Sigmoid colon (tissue), 7 donors: ENCODE results near the gene PCCB. TPM values are rescaled to one million over a fixed set of nuclear protein-coding genes. Genes with fewer than 3 reads are reported as not detected.

Experiments used
- DNase-seq: peaks from one replicate; pipeline ENCODE4 v3.0.0-alpha.2; 2019
- H3K27ac ChIP-seq, 4 donors: fragments of 200-600 bp; sonication (generic); one replicate each; pipeline ENCODE4 v1.5.1; 2016 to 2019; ENCODE audit warnings: mild to moderate bottlenecking in 1 of 4
- H3K27me3 ChIP-seq, 3 donors: fragments of 200-600 bp; sonication (generic); one replicate each; pipeline ENCODE4 v1.5.1; 2019; ENCODE audit warnings: mild to moderate bottlenecking in 1 of 3
- H3K36me3 ChIP-seq, 4 donors: fragments of 200-600 bp; sonication (generic); one replicate each; pipeline ENCODE4 v1.5.1; 2016 to 2019
- H3K4me1 ChIP-seq, 4 donors: fragments of 200-600 bp; sonication (generic); one replicate each; pipeline ENCODE4 v1.5.1; 2017 to 2019
- H3K4me3 ChIP-seq, 4 donors: fragments of 200-600 bp; sonication (generic); one replicate each; pipeline ENCODE4 v1.5.1; 2017 to 2019; ENCODE audit warnings: mild to moderate bottlenecking in 2 of 4, moderate library complexity in 1 of 4
- H3K9me3 ChIP-seq, 4 donors: fragments of 200-600 bp in 3 of 4; sonication (generic) in 3 of 4; one replicate each; pipeline versions ENCODE4 v1.5.1 to v1.6.1; 2013 to 2019
- EP300 ChIP-seq, 4 donors: sonication (generic); formaldehyde crosslinking; IDR thresholded peaks; one replicate each; pipeline ENCODE4 v1.6.1; 2017; ENCODE audit warnings: antibody characterized with exemption in 4 of 4
- POLR2A ChIP-seq, 2 donors: fragments of 450-650 bp; IDR thresholded peaks; one replicate each; pipeline ENCODE4 v1.6.1; 2016; ENCODE audit warnings: antibody characterized with exemption in 2 of 2, mild to moderate bottlenecking in 2 of 2, moderate library complexity in 2 of 2
- POLR2AphosphoS5 ChIP-seq, 4 donors: sonication (generic); formaldehyde crosslinking; IDR thresholded peaks; one replicate each; pipeline ENCODE4 v1.6.1; 2017; ENCODE audit warnings: antibody characterized with exemption in 4 of 4
- WGBS, 2 donors: extraction: QIAGEN DNeasy Blood & Tissue Kit; methylation state at CpG; one replicate each; pipeline ENCODE4 v1.1.7; 2013; 5-methylcytosine and 5-hydroxymethylcytosine counted together
- intact Hi-C: fragments of 100-400 bp; cut with DNase I; formaldehyde crosslinking; loops from one replicate; pipeline ENCODE4 v1.15.1; 2023
- polyA plus RNA-seq, 3 donors: library from polyadenylated mRNA; stranded (reverse); fragments of 200-250 nt; gene quantifications; one replicate each; pipeline ENCODE4 v1.2.3, GENCODE V29; 2013
- total RNA-seq, 4 donors: library from RNA; depleted of rRNA; stranded (reverse); fragments of >200 nt; gene quantifications; one replicate each; pipeline ENCODE4 v1.1.0, GENCODE V29; 2016
- TF ChIP-seq, protein P1 (sequence below), 4 experiments: fragments of 450-650 bp in 3 of 4; fragments of 200-600 bp in 1 of 4; IDR thresholded peaks; one replicate each; pipeline ENCODE4 v1.5.1; 2016 to 2019; ENCODE audit warnings: antibody characterized with exemption in 4 of 4, mild to moderate bottlenecking in 3 of 4, moderate library complexity in 2 of 4
- donor health status: healthy with polysubstance abuse.
- donor health status: Bipolar disorder and iron deficiency.
- donor health status: healthy.

The PCCB gene
- total and polyA plus RNA-seq, 7 donors: 24.8 to 64.3 (median 31.2) TPM

DNA sequence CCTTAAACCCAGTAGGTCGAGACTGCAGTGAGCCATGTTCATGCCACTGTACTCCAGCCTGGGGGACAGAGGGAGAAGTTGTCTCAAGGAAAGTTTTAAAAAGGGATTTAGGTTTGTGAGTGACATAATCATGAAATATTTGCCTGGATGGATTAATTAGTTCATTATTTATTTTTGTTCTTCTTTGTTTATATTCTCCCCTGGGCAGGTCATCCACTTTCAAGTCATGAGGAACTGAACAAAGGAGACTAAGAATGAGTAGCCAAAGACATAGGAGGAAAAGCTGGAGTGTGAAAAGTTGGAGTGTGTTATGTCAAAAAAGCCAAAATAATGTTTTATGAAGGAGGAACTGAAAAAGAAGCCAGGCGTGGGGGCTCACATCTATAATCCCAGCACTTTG lies 17.7 kb upstream of the PCCB start:
- H3K27ac ChIP-seq: no peak overlapping the region
- DNase-seq: no peak
- TF ChIP-seq POLR2AphosphoS5 (IDR thresholded peaks at IDR 0.05): no peak
- TF ChIP-seq, protein P1, sequence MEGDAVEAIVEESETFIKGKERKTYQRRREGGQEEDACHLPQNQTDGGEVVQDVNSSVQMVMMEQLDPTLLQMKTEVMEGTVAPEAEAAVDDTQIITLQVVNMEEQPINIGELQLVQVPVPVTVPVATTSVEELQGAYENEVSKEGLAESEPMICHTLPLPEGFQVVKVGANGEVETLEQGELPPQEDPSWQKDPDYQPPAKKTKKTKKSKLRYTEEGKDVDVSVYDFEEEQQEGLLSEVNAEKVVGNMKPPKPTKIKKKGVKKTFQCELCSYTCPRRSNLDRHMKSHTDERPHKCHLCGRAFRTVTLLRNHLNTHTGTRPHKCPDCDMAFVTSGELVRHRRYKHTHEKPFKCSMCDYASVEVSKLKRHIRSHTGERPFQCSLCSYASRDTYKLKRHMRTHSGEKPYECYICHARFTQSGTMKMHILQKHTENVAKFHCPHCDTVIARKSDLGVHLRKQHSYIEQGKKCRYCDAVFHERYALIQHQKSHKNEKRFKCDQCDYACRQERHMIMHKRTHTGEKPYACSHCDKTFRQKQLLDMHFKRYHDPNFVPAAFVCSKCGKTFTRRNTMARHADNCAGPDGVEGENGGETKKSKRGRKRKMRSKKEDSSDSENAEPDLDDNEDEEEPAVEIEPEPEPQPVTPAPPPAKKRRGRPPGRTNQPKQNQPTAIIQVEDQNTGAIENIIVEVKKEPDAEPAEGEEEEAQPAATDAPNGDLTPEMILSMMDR (IDR thresholded peaks at IDR 0.05): no peak
- no peak for TF ChIP-seq POLR2A (IDR thresholded peaks at IDR 0.05)
- TF ChIP-seq EP300 (IDR thresholded peaks at IDR 0.05): no peak
- WGBS, 2 donors: 81 to 85% methylated on average over 2 of the region's 2 CpGs
- peaks cover 0 to 5% (median 0%) of the 10 kb centered on the region in 4 donors for H3K4me1 ChIP-seq
- H3K9me3 ChIP-seq: no peaks in the 10 kb centered on the region
- no peaks in the 10 kb centered on the region for H3K27me3 ChIP-seq
- no peaks in the 10 kb centered on the region for H3K36me3 ChIP-seq
- intact Hi-C loops: no loop called here
- H3K4me3 ChIP-seq: no peak overlapping the region

DNA sequence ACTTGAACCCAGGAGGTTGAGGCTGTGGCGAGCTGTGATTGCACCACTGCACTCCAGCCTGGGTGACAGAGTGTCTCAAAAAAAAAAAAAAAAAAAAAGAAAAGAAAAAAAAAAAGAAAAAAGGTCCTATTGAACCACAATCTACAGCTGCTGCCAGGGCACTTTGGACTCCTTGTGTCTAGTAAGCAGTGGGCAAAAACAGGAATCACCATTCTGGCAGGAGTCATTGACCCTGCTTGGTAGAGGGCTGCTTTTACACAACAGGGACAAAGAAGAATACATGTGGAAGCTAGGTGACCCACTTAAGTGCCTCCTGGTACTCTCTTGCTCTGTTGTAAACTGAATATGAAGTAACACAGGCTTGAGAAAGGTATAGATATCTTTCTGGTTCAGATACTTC lies 14.6 kb upstream of the PCCB start:
- no peaks in the 10 kb centered on the region for H3K9me3 ChIP-seq
- TF ChIP-seq EP300 (IDR thresholded peaks at IDR 0.05): no peak
- no peak for TF ChIP-seq POLR2AphosphoS5 (IDR thresholded peaks at IDR 0.05)
- TF ChIP-seq POLR2A (IDR thresholded peaks at IDR 0.05): no peak
- TF ChIP-seq, protein P1 (IDR thresholded peaks at IDR 0.05): no peak
- peaks cover 0 to 15% (median 4%) of the 10 kb centered on the region in 4 donors for H3K4me1 ChIP-seq
- no peaks in the 10 kb centered on the region for H3K36me3 ChIP-seq
- H3K27me3 ChIP-seq: no peaks in the 10 kb centered on the region
- intact Hi-C loops: no loop called here
- no peak overlapping the region for H3K27ac ChIP-seq
- H3K4me3 ChIP-seq: no peak overlapping the region
- DNase-seq: no peak
- 86 to 94% methylated on average over 1 of the region's 1 CpG for WGBS, 2 donors

DNA sequence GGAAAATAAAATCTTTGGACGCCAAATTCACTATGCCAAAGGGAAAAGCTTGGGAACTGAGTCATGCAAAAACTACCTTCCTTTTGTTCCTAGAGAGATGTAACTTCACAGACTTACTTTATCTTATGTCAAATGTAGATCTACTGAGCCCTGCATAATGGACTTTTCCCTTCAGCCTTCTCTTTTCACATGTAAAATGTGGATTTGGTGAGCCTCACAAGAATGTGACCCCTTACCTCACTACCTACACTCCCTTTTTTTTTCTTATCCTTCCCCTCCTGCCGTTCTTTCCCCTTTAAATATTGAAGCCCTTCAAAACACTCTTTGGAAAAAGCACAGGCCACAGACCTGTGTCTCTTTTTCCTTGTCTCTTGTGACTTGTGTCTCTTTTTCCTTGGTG lies 14.0 kb upstream of the PCCB start:
- peaks cover 0 to 15% (median 4%) of the 10 kb centered on the region in 4 donors for H3K4me1 ChIP-seq
- TF ChIP-seq POLR2A (IDR thresholded peaks at IDR 0.05) (no peak), EP300 (IDR thresholded peaks at IDR 0.05) (no peak), POLR2AphosphoS5 (IDR thresholded peaks at IDR 0.05) (no peak)
- TF ChIP-seq, protein P1 (IDR thresholded peaks at IDR 0.05): no peak
- no peaks in the 10 kb centered on the region for H3K27me3 ChIP-seq
- no peaks in the 10 kb centered on the region for H3K9me3 ChIP-seq
- 91 to 96% methylated on average over 2 of the region's 2 CpGs for WGBS, 2 donors
- DNase-seq: no peak
- H3K27ac ChIP-seq: no peak overlapping the region
- H3K4me3 ChIP-seq: no peak overlapping the region
- H3K36me3 ChIP-seq: no peaks in the 10 kb centered on the region
- intact Hi-C loops: no loop called here

DNA sequence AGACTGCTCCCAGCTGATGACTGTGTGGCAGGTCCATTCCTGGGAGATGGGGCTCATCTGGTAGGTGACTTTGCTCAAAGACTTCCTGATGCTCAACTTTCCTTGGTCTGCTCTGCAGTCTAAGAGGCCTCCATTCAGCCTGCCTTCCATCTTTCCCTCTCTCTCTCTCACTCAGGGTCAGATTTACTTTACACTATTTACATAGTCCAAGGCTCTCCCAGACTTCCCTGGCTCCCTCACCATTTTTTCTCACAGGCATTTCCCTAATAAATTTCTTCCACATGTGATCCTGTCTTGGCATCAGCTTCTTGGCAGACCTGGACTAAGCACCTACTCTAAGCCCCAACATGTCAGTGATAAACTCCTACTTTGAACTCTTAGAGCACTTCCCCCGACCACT lies 13.0 kb upstream of the PCCB start:
- Histone ChIP-seq H3K4me3 (no peak overlapping the region), H3K36me3 (no peaks in the 10 kb centered on the region), H3K27ac (no peak overlapping the region), H3K27me3 (no peaks in the 10 kb centered on the region), H3K9me3 (no peaks in the 10 kb centered on the region), H3K4me1 (peaks cover 0 to 15% (median 4%) of the 10 kb centered on the region in 4 donors)
- no peak for DNase-seq
- 78 to 96% methylated on average over 1 of the region's 1 CpG for WGBS, 2 donors
- no peak for TF ChIP-seq POLR2AphosphoS5 (IDR thresholded peaks at IDR 0.05)
- no peak for TF ChIP-seq POLR2A (IDR thresholded peaks at IDR 0.05)
- TF ChIP-seq, protein P1 (IDR thresholded peaks at IDR 0.05): no peak
- no peak for TF ChIP-seq EP300 (IDR thresholded peaks at IDR 0.05)
- intact Hi-C loops: no loop called here

DNA sequence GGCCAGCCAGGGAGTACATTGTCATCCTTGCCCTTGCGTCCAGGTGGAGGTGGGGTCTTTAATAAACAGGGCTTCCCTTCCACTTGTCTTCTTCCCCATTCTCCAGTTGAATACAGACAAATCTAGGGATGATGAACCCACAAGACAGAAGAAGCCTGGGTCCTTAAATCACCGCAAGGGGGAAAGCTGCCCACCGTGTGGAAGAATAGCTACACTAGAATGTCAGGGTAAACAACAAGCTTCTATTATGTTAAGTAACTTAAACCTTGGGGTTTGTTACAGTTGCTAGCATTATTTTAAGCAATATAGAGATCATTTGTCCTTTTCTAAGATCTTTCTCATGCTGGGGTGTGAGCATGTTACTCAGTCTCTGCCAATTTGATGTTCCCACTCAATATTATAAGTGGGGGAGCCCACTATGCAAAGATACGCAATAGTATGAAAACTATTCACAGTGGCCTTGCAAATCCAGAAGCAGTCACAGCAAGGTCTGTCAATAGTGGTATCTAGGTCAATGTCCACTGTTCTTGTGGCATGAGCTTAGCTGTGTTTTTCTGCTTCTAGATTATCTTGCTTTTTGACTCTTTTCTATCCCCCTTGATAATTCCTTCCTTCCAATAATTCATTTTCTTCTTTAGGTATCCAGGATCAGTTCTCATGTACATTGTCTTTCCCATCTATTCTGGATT lies 12.0 kb upstream of the PCCB start:
- H3K4me1 ChIP-seq: peaks cover 0 to 15% (median 4%) of the 10 kb centered on the region in 4 donors
- intact Hi-C loops: no loop called here

More for the DNA sequence above, 12.0 kb upstream of the PCCB start:
- no peaks in the 10 kb centered on the region for H3K36me3 ChIP-seq
- H3K9me3 ChIP-seq: no peaks in the 10 kb centered on the region
- no peak overlapping the region for H3K4me3 ChIP-seq
- TF ChIP-seq POLR2A (IDR thresholded peaks at IDR 0.05) (no peak), POLR2AphosphoS5 (IDR thresholded peaks at IDR 0.05) (no peak), EP300 (IDR thresholded peaks at IDR 0.05) (no peak)
- TF ChIP-seq, protein P1 (IDR thresholded peaks at IDR 0.05): no peak
- H3K27ac ChIP-seq: no peak overlapping the region
- no peak for DNase-seq
- no peaks in the 10 kb centered on the region for H3K27me3 ChIP-seq
- 92 to 93% methylated on average over 4 of the region's 4 CpGs for WGBS, 2 donors
